Chondrocyte (in vitro differentiated cells): ENCODE measurements around the gene ME2. TPM values are rescaled to one million over a fixed set of nuclear protein-coding genes. Genes with fewer than 3 reads are reported as not detected.
"Not testable (repeated sequence)": the region's sequence is repeated elsewhere in the genome, so short reads cannot be mapped to it uniquely, and the experiment has no call there.

ENCODE experiments used
- DNase-seq: peaks from one replicate; pipeline ENCODE4 v3.0.0; 2021; ENCODE audit warnings: mixed read lengths, low spot score
- H3K27ac Mint-ChIP-seq: one replicate; pipeline ENCODE4 v1.8.0; 2021; ENCODE audit warnings: mild to moderate bottlenecking, moderate library complexity, mixed read lengths; ENCODE audit not compliant: unreplicated experiment
- H3K27me3 Mint-ChIP-seq: 2 replicates; pipeline ENCODE4 v1.8.0; 2021; ENCODE audit warnings: low read depth, mixed read lengths
- H3K36me3 Mint-ChIP-seq: 2 replicates; pipeline ENCODE4 v1.8.0; 2021; ENCODE audit warnings: low read depth, mixed read lengths
- H3K4me1 Mint-ChIP-seq: 2 replicates; pipeline ENCODE4 v1.8.0; 2021; ENCODE audit warnings: low read depth, mild to moderate bottlenecking, mixed read lengths
- H3K4me3 Mint-ChIP-seq: one replicate; pipeline ENCODE4 v1.8.0; 2021; ENCODE audit warnings: mild to moderate bottlenecking, moderate library complexity, mixed read lengths; ENCODE audit not compliant: unreplicated experiment
- H3K9me3 Mint-ChIP-seq: 2 replicates; pipeline ENCODE4 v1.8.0; 2021; ENCODE audit warnings: low read depth, mixed read lengths
- CTCF ChIP-seq: fragments of 200-600 bp; sonication (generic); IDR thresholded peaks from 2 replicates; pipeline ENCODE4 v1.5.0; 2021; ENCODE audit warnings: antibody characterized with exemption, mild to moderate bottlenecking, moderate library complexity
- total RNA-seq: library from RNA; stranded (reverse); gene quantifications from 3 replicates; pipeline ENCODE4 v1.2.1, GENCODE V29; 2021

The ME2 gene
- total RNA-seq, 1 donor from 2014 or later, result 29.9 TPM

GRCh38 chr18:50850307-50851065 is 28.4 kb upstream of the ME2 start:
- no peaks in the 10 kb centered on the region for H3K9me3 Mint-ChIP-seq
- H3K4me1 Mint-ChIP-seq, result peaks cover 6% of the 10 kb centered on the region

GRCh38 chr18:50853863-50854271 is 25.1 kb upstream of the ME2 start:
- TF ChIP-seq CTCF, result no peak
- Mint-ChIP-seq H3K4me3 (no peak overlapping the region), H3K4me1 (peaks cover 6% of the 10 kb centered on the region), H3K27ac (no peak overlapping the region), H3K27me3 (peaks cover 7% of the 10 kb centered on the region), H3K9me3 (no peaks in the 10 kb centered on the region), H3K36me3 (no peaks in the 10 kb centered on the region)
- no peak for DNase-seq

More at GRCh38 chr18:50850307-50851065, 28.4 kb upstream of the ME2 start:
- no peak overlapping the region for H3K27ac Mint-ChIP-seq
- no peak overlapping the region for H3K4me3 Mint-ChIP-seq
- H3K36me3 Mint-ChIP-seq, result no peaks in the 10 kb centered on the region
- TF ChIP-seq CTCF, result no peak
- H3K27me3 Mint-ChIP-seq, result peaks cover 5% of the 10 kb centered on the region
- no peak for DNase-seq

- H3K4me1 Mint-ChIP-seq, result peaks cover 3% of the 10 kb centered on the region
- no peaks in the 10 kb centered on the region for H3K36me3 Mint-ChIP-seq
- no peak for DNase-seq
- H3K27ac Mint-ChIP-seq, result no peak overlapping the region
- no peak for TF ChIP-seq CTCF
- no peaks in the 10 kb centered on the region for H3K9me3 Mint-ChIP-seq
- peaks cover 14% of the 10 kb centered on the region for H3K27me3 Mint-ChIP-seq
- H3K4me3 Mint-ChIP-seq, result no peak overlapping the region
Observed at GRCh38 chr18:50855976-50856757, 22.8 kb upstream of the ME2 start.

GRCh38 chr18:50857166-50857565 is 21.8 kb upstream of the ME2 start:
- H3K27ac Mint-ChIP-seq, DNase-seq, H3K9me3 Mint-ChIP-seq, H3K4me3 Mint-ChIP-seq, H3K4me1 Mint-ChIP-seq, H3K36me3 Mint-ChIP-seq: not testable (repeated sequence)
- H3K27me3 Mint-ChIP-seq, result peaks cover 14% of the 10 kb centered on the region

- peaks cover 14% of the 10 kb centered on the region for H3K27me3 Mint-ChIP-seq
- no peak for DNase-seq
- no peaks in the 10 kb centered on the region for H3K36me3 Mint-ChIP-seq
- no peak for TF ChIP-seq CTCF
- H3K9me3 Mint-ChIP-seq, result no peaks in the 10 kb centered on the region
- H3K27ac Mint-ChIP-seq, result no peak overlapping the region
- peaks cover 7% of the 10 kb centered on the region for H3K4me1 Mint-ChIP-seq
- no peak overlapping the region for H3K4me3 Mint-ChIP-seq
Observed at GRCh38 chr18:50857694-50858093, 21.2 kb upstream of the ME2 start.
